Measurements from ENCODE around the gene ZIC2. TPM values are rescaled to one million over a fixed set of nuclear protein-coding genes. Genes with fewer than 3 reads are reported as not detected.

Gene ZIC2
- total RNA-seq (not detected), polyA plus RNA-seq (not detected)

DNA sequence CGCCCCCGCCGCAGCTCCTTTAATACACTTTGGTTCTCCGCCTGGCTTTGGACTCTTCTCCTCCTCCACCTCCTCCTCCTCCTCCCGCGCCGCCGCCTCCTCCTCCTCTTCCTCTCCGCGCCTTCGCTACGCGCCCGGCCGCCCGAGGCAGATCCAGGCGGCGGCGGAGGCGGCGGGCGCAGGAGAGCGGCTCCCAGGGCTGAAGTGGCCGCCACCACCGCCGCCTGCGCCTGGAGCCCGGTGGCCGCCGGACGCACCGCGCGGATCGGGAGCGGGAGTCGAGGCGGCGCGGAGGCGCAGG lies at the start of gene ZIC2:
Gene ZIC2, plus strand, starts transcription at position 50 of the 301 bp plus-strand sequence. CDS start 281 bp downstream, outside the sequence.
- peaks cover 0 to 35% (median 17%) of the 10 kb centered on the region in 4 donors for H3K4me1 Mint-ChIP-seq

GRCh38 chr13:99932912-99933311 lies 48.7 kb upstream of the ZIC2 start:
- Mint-ChIP-seq H3K4me3 (no peak overlapping the region), H3K36me3 (no peaks in the 10 kb centered on the region), H3K27ac (no peak overlapping the region), H3K27me3 (peaks cover 13% of the 10 kb centered on the region), H3K4me1 (no peaks in the 10 kb centered on the region), H3K9me3 (no peaks in the 10 kb centered on the region)
- Histone ChIP-seq H3K4me3 (ENCODE audit: low read depth, low read length) (no peak overlapping the region), H3K4me1 (ENCODE audit: control insufficient read depth, insufficient read depth, low read length, poor library complexity, severe bottlenecking) (no peaks in the 10 kb centered on the region), H3K27ac (ENCODE audit: insufficient read depth, low read length, poor library complexity, severe bottlenecking) (no peak overlapping the region), H3K36me3 (ENCODE audit: control insufficient read depth, insufficient read depth, low read length) (no peaks in the 10 kb centered on the region), H3K9me3 (ENCODE audit: control insufficient read depth in 2 of 2, low read length in 2 of 2) (no peaks in the 10 kb centered on the region), H3K27me3 (ENCODE audit: control insufficient read depth, insufficient read depth, low read length) (peaks cover 2% of the 10 kb centered on the region)
- DNase-seq (no peak), ATAC-seq (ENCODE audit: low read depth in 2 of 2) (no peak)

More for the DNA sequence above, at the start of gene ZIC2:
- Mint-ChIP-seq H3K4me3 (peak within 1 kb of the TSS; percentile 28 to 80 (median 74)), H3K27me3 (peaks cover 68% of the 10 kb centered on the region), H3K27ac (peak within 1 kb of the TSS in 1 of 3 donors; percentile 91), H3K36me3 (no peaks in the 10 kb centered on the region), H3K9me3 (peaks cover 0 to 19% (median 7%) of the 10 kb centered on the region in 7 donors)
- no peak for DNase-seq
- no peak within 1 kb of the TSS for H3K4me3 ChIP-seq (ENCODE audit: low read depth, low read length)
- H3K27me3 ChIP-seq (ENCODE audit: control insufficient read depth, insufficient read depth, low read length) = peaks cover 50% of the 10 kb centered on the region
- no peaks in the 10 kb centered on the region for H3K36me3 ChIP-seq (ENCODE audit: control insufficient read depth, insufficient read depth, low read length)
- ATAC-seq (ENCODE audit: low read depth in 2 of 2) = no peak
- peaks cover 12 to 44% of the 10 kb centered on the region in 2 experiments for H3K9me3 ChIP-seq (ENCODE audit: control insufficient read depth in 2 of 2, low read length in 2 of 2)
- peaks cover 55% of the 10 kb centered on the region for H3K4me1 ChIP-seq (ENCODE audit: control insufficient read depth, insufficient read depth, low read length, poor library complexity, severe bottlenecking)
- no peak within 1 kb of the TSS for H3K27ac ChIP-seq (ENCODE audit: insufficient read depth, low read length, poor library complexity, severe bottlenecking)

- no peak for ATAC-seq (ENCODE audit: low read depth in 2 of 2)
Observed at GRCh38 chr13:99935772-99936171, 45.8 kb upstream of the ZIC2 start.

GRCh38 chr13:99938635-99939034 lies 42.9 kb upstream of the ZIC2 start:
- Histone ChIP-seq H3K9me3 (ENCODE audit: control insufficient read depth in 2 of 2, low read length in 2 of 2) (no peaks in the 10 kb centered on the region), H3K36me3 (ENCODE audit: control insufficient read depth, insufficient read depth, low read length) (no peaks in the 10 kb centered on the region), H3K27me3 (ENCODE audit: control insufficient read depth, insufficient read depth, low read length) (peaks cover 6% of the 10 kb centered on the region), H3K4me1 (ENCODE audit: control insufficient read depth, insufficient read depth, low read length, poor library complexity, severe bottlenecking) (no peaks in the 10 kb centered on the region), H3K4me3 (ENCODE audit: low read depth, low read length) (no peak overlapping the region), H3K27ac (ENCODE audit: insufficient read depth, low read length, poor library complexity, severe bottlenecking) (no peak overlapping the region)
- ATAC-seq (ENCODE audit: low read depth in 2 of 2) = no peak
- no peaks in the 10 kb centered on the region for H3K9me3 Mint-ChIP-seq
- no peak for DNase-seq
- H3K4me3 Mint-ChIP-seq = no peak overlapping the region
- H3K36me3 Mint-ChIP-seq = no peaks in the 10 kb centered on the region
- peaks cover 20% of the 10 kb centered on the region for H3K27me3 Mint-ChIP-seq
- H3K27ac Mint-ChIP-seq = no peak overlapping the region
- H3K4me1 Mint-ChIP-seq = no peaks in the 10 kb centered on the region

More at GRCh38 chr13:99935772-99936171, 45.8 kb upstream of the ZIC2 start:
- H3K9me3 ChIP-seq (ENCODE audit: control insufficient read depth in 2 of 2, low read length in 2 of 2) = no peaks in the 10 kb centered on the region
- no peaks in the 10 kb centered on the region for H3K4me1 ChIP-seq (ENCODE audit: control insufficient read depth, insufficient read depth, low read length, poor library complexity, severe bottlenecking)
- no peaks in the 10 kb centered on the region for H3K4me1 Mint-ChIP-seq
- H3K9me3 Mint-ChIP-seq = no peaks in the 10 kb centered on the region
- no peak overlapping the region for H3K4me3 Mint-ChIP-seq
- peaks cover 2% of the 10 kb centered on the region for H3K27me3 ChIP-seq (ENCODE audit: control insufficient read depth, insufficient read depth, low read length)
- no peak for DNase-seq
- H3K27me3 Mint-ChIP-seq = peaks cover 11% of the 10 kb centered on the region
- H3K27ac Mint-ChIP-seq = no peak overlapping the region
- no peak overlapping the region for H3K27ac ChIP-seq (ENCODE audit: insufficient read depth, low read length, poor library complexity, severe bottlenecking)
- H3K4me3 ChIP-seq (ENCODE audit: low read depth, low read length) = no peak overlapping the region
- no peaks in the 10 kb centered on the region for H3K36me3 Mint-ChIP-seq
- H3K36me3 ChIP-seq (ENCODE audit: control insufficient read depth, insufficient read depth, low read length) = no peaks in the 10 kb centered on the region

GRCh38 chr13:99941086-99941485 lies 40.5 kb upstream of the ZIC2 start:
- Histone ChIP-seq H3K27me3 (ENCODE audit: control insufficient read depth, insufficient read depth, low read length) (peaks cover 7% of the 10 kb centered on the region), H3K27ac (ENCODE audit: insufficient read depth, low read length, poor library complexity, severe bottlenecking) (no peak overlapping the region), H3K36me3 (ENCODE audit: control insufficient read depth, insufficient read depth, low read length) (no peaks in the 10 kb centered on the region), H3K9me3 (ENCODE audit: control insufficient read depth in 2 of 2, low read length in 2 of 2) (no peaks in the 10 kb centered on the region), H3K4me3 (ENCODE audit: low read depth, low read length) (no peak overlapping the region), H3K4me1 (ENCODE audit: control insufficient read depth, insufficient read depth, low read length, poor library complexity, severe bottlenecking) (no peaks in the 10 kb centered on the region)
- Mint-ChIP-seq H3K4me1 (peaks cover 0 to 4% (median 0%) of the 10 kb centered on the region in 4 donors), H3K4me3 (no peak overlapping the region), H3K9me3 (peaks cover 0 to 1% (median 0%) of the 10 kb centered on the region in 7 donors), H3K27ac (no peak overlapping the region), H3K27me3 (peaks cover 25% of the 10 kb centered on the region), H3K36me3 (no peaks in the 10 kb centered on the region)
- ATAC-seq (ENCODE audit: low read depth in 2 of 2) = no peak
- no peak for DNase-seq

DNA sequence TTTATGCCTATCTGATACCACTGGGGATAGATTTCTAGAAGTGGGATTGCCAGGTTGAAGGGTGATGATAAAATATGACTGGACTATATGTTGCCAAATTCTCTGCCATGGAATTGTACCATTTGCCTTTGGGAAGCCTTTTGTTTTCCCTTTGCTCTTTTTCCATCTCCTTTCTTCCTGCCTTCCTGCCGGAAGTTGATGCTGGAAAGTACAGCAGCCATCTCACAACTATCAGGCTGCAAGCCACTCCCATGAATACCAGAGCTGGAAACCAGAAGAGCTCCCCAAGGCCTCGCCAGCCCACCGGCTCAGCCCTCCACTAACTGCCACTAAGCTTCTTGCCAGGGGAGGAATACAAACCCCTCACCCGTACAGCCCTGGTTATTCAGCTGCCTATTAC lies 39.7 kb upstream of the ZIC2 start:
- no peaks in the 10 kb centered on the region for H3K4me1 ChIP-seq (ENCODE audit: control insufficient read depth, insufficient read depth, low read length, poor library complexity, severe bottlenecking)
- H3K9me3 ChIP-seq (ENCODE audit: control insufficient read depth in 2 of 2, low read length in 2 of 2) = no peaks in the 10 kb centered on the region
- H3K4me3 ChIP-seq (ENCODE audit: low read depth, low read length) = no peak overlapping the region
- no peak for DNase-seq
- peaks cover 7% of the 10 kb centered on the region for H3K27me3 ChIP-seq (ENCODE audit: control insufficient read depth, insufficient read depth, low read length)
- H3K27ac ChIP-seq (ENCODE audit: insufficient read depth, low read length, poor library complexity, severe bottlenecking) = no peak overlapping the region
- no peak overlapping the region for H3K4me3 Mint-ChIP-seq
- H3K36me3 Mint-ChIP-seq = peaks cover 3% of the 10 kb centered on the region
- no peak overlapping the region for H3K27ac Mint-ChIP-seq
- peaks cover 31% of the 10 kb centered on the region for H3K27me3 Mint-ChIP-seq
- peaks cover 0 to 1% (median 0%) of the 10 kb centered on the region in 7 donors for H3K9me3 Mint-ChIP-seq
- H3K36me3 ChIP-seq (ENCODE audit: control insufficient read depth, insufficient read depth, low read length) = no peaks in the 10 kb centered on the region
- peaks cover 0 to 4% (median 0%) of the 10 kb centered on the region in 4 donors for H3K4me1 Mint-ChIP-seq
- no peak for ATAC-seq (ENCODE audit: low read depth in 2 of 2)

- no peak overlapping the region for H3K4me3 Mint-ChIP-seq
- H3K4me1 ChIP-seq (ENCODE audit: control insufficient read depth, insufficient read depth, low read length, poor library complexity, severe bottlenecking) = no peaks in the 10 kb centered on the region
- H3K27ac ChIP-seq (ENCODE audit: insufficient read depth, low read length, poor library complexity, severe bottlenecking) = no peak overlapping the region
- peaks cover 0 to 4% (median 0%) of the 10 kb centered on the region in 4 donors for H3K4me1 Mint-ChIP-seq
- H3K9me3 Mint-ChIP-seq = peaks cover 0 to 1% (median 0%) of the 10 kb centered on the region in 7 donors
- no peaks in the 10 kb centered on the region for H3K36me3 ChIP-seq (ENCODE audit: control insufficient read depth, insufficient read depth, low read length)
- DNase-seq (no peak), ATAC-seq (ENCODE audit: low read depth in 2 of 2) (no peak)
- no peak overlapping the region for H3K4me3 ChIP-seq (ENCODE audit: low read depth, low read length)
- H3K36me3 Mint-ChIP-seq = peaks cover 5% of the 10 kb centered on the region
- H3K27ac Mint-ChIP-seq = no peak overlapping the region
- H3K27me3 ChIP-seq (ENCODE audit: control insufficient read depth, insufficient read depth, low read length) = peaks cover 17% of the 10 kb centered on the region
- H3K27me3 Mint-ChIP-seq = peaks cover 52% of the 10 kb centered on the region
- H3K9me3 ChIP-seq (ENCODE audit: control insufficient read depth in 2 of 2, low read length in 2 of 2) = no peaks in the 10 kb centered on the region
Observed at GRCh38 chr13:99944102-99944501, 37.5 kb upstream of the ZIC2 start.

- H3K36me3 ChIP-seq (ENCODE audit: control insufficient read depth, insufficient read depth, low read length) = no peaks in the 10 kb centered on the region
- H3K27ac ChIP-seq (ENCODE audit: insufficient read depth, low read length, poor library complexity, severe bottlenecking) = no peak overlapping the region
- Mint-ChIP-seq H3K4me1 (peaks cover 0 to 4% (median 0%) of the 10 kb centered on the region in 4 donors), H3K4me3 (no peak overlapping the region), H3K9me3 (peaks cover 0 to 1% (median 0%) of the 10 kb centered on the region in 7 donors), H3K27me3 (peaks cover 57% of the 10 kb centered on the region), H3K36me3 (peaks cover 5% of the 10 kb centered on the region), H3K27ac (no peak overlapping the region)
- DNase-seq (no peak), ATAC-seq (ENCODE audit: low read depth in 2 of 2) (no peak)
- H3K9me3 ChIP-seq (ENCODE audit: control insufficient read depth in 2 of 2, low read length in 2 of 2) = no peaks in the 10 kb centered on the region
- peaks cover 19% of the 10 kb centered on the region for H3K27me3 ChIP-seq (ENCODE audit: control insufficient read depth, insufficient read depth, low read length)
- H3K4me1 ChIP-seq (ENCODE audit: control insufficient read depth, insufficient read depth, low read length, poor library complexity, severe bottlenecking) = no peaks in the 10 kb centered on the region
- no peak overlapping the region for H3K4me3 ChIP-seq (ENCODE audit: low read depth, low read length)
Observed at GRCh38 chr13:99944606-99945005, 37.0 kb upstream of the ZIC2 start.

Data from CD4-positive, CD25-positive, alpha-beta regulatory T cell (primary cell).